Liver (tissue), 9 donors: ENCODE data around the gene CLIP4. TPM values are rescaled to one million over a fixed set of nuclear protein-coding genes. Genes with fewer than 3 reads are reported as not detected.

Source experiments
- DNase-seq: peaks from one replicate; pipeline ENCODE4 v3.0.0-alpha.2; 2017; ENCODE audit warnings: low spot score
- H3K27ac ChIP-seq, 2 donors: one replicate each; pipeline ENCODE4 v1.7.0; 2013; ENCODE audit warnings: inconsistent platforms in 2 of 2, low read length in 2 of 2, control low read depth in 1 of 2, low read depth in 1 of 2, mild to moderate bottlenecking in 1 of 2
- H3K27me3 ChIP-seq, 4 donors: one replicate each; pipeline versions ENCODE4 v1.6.1 to v1.7.0; 2013; ENCODE audit warnings: low read length in 3 of 4, inconsistent platforms in 1 of 4, mild to moderate bottlenecking in 1 of 4, moderate library complexity in 1 of 4; ENCODE audit not compliant: control insufficient read depth in 4 of 4, insufficient read depth in 4 of 4
- H3K36me3 ChIP-seq, 4 donors: one replicate each; pipeline versions ENCODE4 v1.6.1 to v1.7.0; 2013; ENCODE audit warnings: low read length in 3 of 4, mild to moderate bottlenecking in 3 of 4, low read depth in 1 of 4, moderate library complexity in 1 of 4; ENCODE audit not compliant: control insufficient read depth in 4 of 4, insufficient read depth in 3 of 4
- H3K4me1 ChIP-seq, 4 donors: one replicate each; pipeline versions ENCODE4 v1.6.1 to v1.7.0; 2013; ENCODE audit warnings: low read length in 3 of 4, mild to moderate bottlenecking in 3 of 4, moderate library complexity in 1 of 4; ENCODE audit not compliant: control insufficient read depth in 4 of 4, insufficient read depth in 4 of 4
- H3K4me3 ChIP-seq, 3 donors: one replicate each; pipeline versions ENCODE4 v1.6.1 to v1.7.0; 2013; ENCODE audit warnings: low read length in 3 of 3, control low read depth in 1 of 3, low read depth in 1 of 3, mild to moderate bottlenecking in 1 of 3
- H3K9ac ChIP-seq, 2 donors: one replicate each; pipeline ENCODE4 v1.7.0; 2013; ENCODE audit warnings: low read length in 2 of 2, mild to moderate bottlenecking in 2 of 2, moderate library complexity in 2 of 2, control low read depth in 1 of 2, low read depth in 1 of 2
- H3K9me3 ChIP-seq, 4 donors: one replicate each; pipeline versions ENCODE4 v1.6.1 to v1.7.0; 2013; ENCODE audit warnings: low read length in 3 of 4; ENCODE audit not compliant: control insufficient read depth in 4 of 4
- CTCF ChIP-seq: fragments of 150-350 bp; IDR thresholded peaks from 2 replicates; pipeline ENCODE4 v1.5.1; 2017; ENCODE audit warnings: improper control_type of control experiment, low read depth, low read length; ENCODE audit not compliant: missing input control
- EGR1 ChIP-seq, 2 donors: IDR thresholded peaks; 2 replicates each; pipeline ENCODE4 v1.6.1; 2016 to 2018; ENCODE audit warnings: antibody characterized with exemption in 2 of 2, low read depth in 2 of 2
- GABPA ChIP-seq, 2 donors: IDR thresholded peaks in 1 of 2; conservative IDR thresholded peaks in 1 of 2; 2 replicates each; pipeline ENCODE4 v1.6.1; 2016; ENCODE audit warnings: antibody characterized with exemption in 2 of 2, mild to moderate bottlenecking in 1 of 2, moderate library complexity in 1 of 2
- HNF4A ChIP-seq, 2 donors: conservative IDR thresholded peaks; 2 replicates each; pipeline ENCODE4 v1.6.1; 2016; ENCODE audit warnings: antibody characterized with exemption in 2 of 2, mild to moderate bottlenecking in 2 of 2
- JUND ChIP-seq, 2 donors: IDR thresholded peaks; 2 replicates each; pipeline ENCODE4 v1.6.1; 2016; ENCODE audit warnings: antibody characterized with exemption in 2 of 2
- NR2F2 ChIP-seq: IDR thresholded peaks from 2 replicates; pipeline ENCODE4 v1.6.1; 2016; ENCODE audit warnings: antibody characterized with exemption
- RAD21 ChIP-seq, 2 donors: IDR thresholded peaks; 2 replicates each; pipeline ENCODE4 v1.6.1; 2016; ENCODE audit warnings: antibody characterized with exemption in 2 of 2, mild to moderate bottlenecking in 2 of 2
- RXRA ChIP-seq, 2 donors: IDR thresholded peaks; 2 replicates each; pipeline ENCODE4 v1.6.1; 2017 to 2018; ENCODE audit warnings: antibody characterized with exemption in 2 of 2, mild to moderate bottlenecking in 1 of 2
- SP1 ChIP-seq: IDR thresholded peaks from 2 replicates; pipeline ENCODE4 v1.6.1; 2018; ENCODE audit warnings: antibody characterized with exemption, mild to moderate bottlenecking
- TAF1 ChIP-seq: conservative IDR thresholded peaks from 2 replicates; pipeline ENCODE4 v1.6.1; 2016; ENCODE audit warnings: antibody characterized with exemption, mild to moderate bottlenecking
- YY1 ChIP-seq: IDR thresholded peaks from 2 replicates; pipeline ENCODE4 v1.6.1; 2016; ENCODE audit warnings: antibody characterized with exemption, mild to moderate bottlenecking
- WGBS: extraction: QIAGEN DNeasy Blood & Tissue Kit; methylation state at CpG from one replicate; pipeline ENCODE4 v1.1.7; 2013; 5-methylcytosine and 5-hydroxymethylcytosine counted together
- polyA plus RNA-seq, 2 donors: library from polyadenylated mRNA; stranded (reverse) in 1 of 2; unstranded in 1 of 2; fragments of 200-250 nt in 1 of 2; fragments of >200 nt in 1 of 2; fragmentation: Nextera tagmentation in 1 of 2; extraction: Ambion mirVana in 1 of 2; gene quantifications; one replicate each; pipeline versions ENCODE4 v1.2.1 to v1.2.3, GENCODE V29; 2013 to 2015
- total RNA-seq, 2 donors: library from RNA; depleted of rRNA; stranded (reverse); fragments of >200 nt; gene quantifications; one replicate each; pipeline ENCODE4 v1.2.3, GENCODE V29; 2014
- donor health status: healthy.
- donor health status: healthy.
- donor health status: healthy.
- donor health status: healthy.
- donor health status: healthy.

Gene CLIP4
- total and polyA plus RNA-seq, 4 donors: 1.3 to 6.7 (median 3.2) TPM

GRCh38 chr2:29235411-29235810 lies 120.2 kb downstream of the CLIP4 start (continued):
- no peak for TF ChIP-seq CTCF
- TF ChIP-seq JUND (IDR thresholded peaks at IDR 0.05): no peak
- TF ChIP-seq TAF1: no peak
- TF ChIP-seq RAD21 (IDR thresholded peaks at IDR 0.05): no peak
- TF ChIP-seq HNF4A (conservative IDR thresholded peaks at IDR 0.05): no peak

- no peak for DNase-seq
- H3K9ac ChIP-seq: no peak overlapping the region
- TF ChIP-seq SP1 (no peak), RXRA (IDR thresholded peaks at IDR 0.05) (no peak), NR2F2 (no peak), EGR1 (IDR thresholded peaks at IDR 0.05; ENCODE audit: low read depth in 2 of 2) (no peak), JUND (IDR thresholded peaks at IDR 0.05) (no peak), CTCF (no peak), GABPA (IDR thresholded peaks at IDR 0.05 in 1 of 2, conservative IDR thresholded peaks at IDR 0.05 in 1 of 2) (no peak)
- H3K9me3 ChIP-seq: no peaks in the 10 kb centered on the region
- no peak overlapping the region for H3K27ac ChIP-seq
- H3K4me3 ChIP-seq: no peak overlapping the region
- no peaks in the 10 kb centered on the region for H3K4me1 ChIP-seq
- WGBS: 91% methylated on average over 6 of the region's 6 CpGs
- H3K27me3 ChIP-seq: peaks cover 0 to 3% (median 0%) of the 10 kb centered on the region in 4 donors
- no peaks in the 10 kb centered on the region for H3K36me3 ChIP-seq
Measured at GRCh38 chr2:29236074-29236473, 120.9 kb downstream of the CLIP4 start.

- TF ChIP-seq CTCF: peak; percentile 39
- no peak for TF ChIP-seq YY1
- no peak for TF ChIP-seq JUND (IDR thresholded peaks at IDR 0.05)
- TF ChIP-seq SP1: no peak
- TF ChIP-seq RXRA (IDR thresholded peaks at IDR 0.05): no peak
- TF ChIP-seq RAD21 (IDR thresholded peaks at IDR 0.05): peak; percentile 58 to 75
- no peak for TF ChIP-seq HNF4A (conservative IDR thresholded peaks at IDR 0.05)
- Histone ChIP-seq H3K4me3 (no peak overlapping the region), H3K27ac (no peak overlapping the region), H3K9ac (no peak overlapping the region), H3K4me1 (no peaks in the 10 kb centered on the region), H3K36me3 (no peaks in the 10 kb centered on the region), H3K9me3 (no peaks in the 10 kb centered on the region), H3K27me3 (peaks cover 0 to 3% (median 0%) of the 10 kb centered on the region in 4 donors)
- DNase-seq: no peak
- 58% methylated on average over 7 of the region's 7 CpGs for WGBS
Measured at GRCh38 chr2:29238497-29238896, 123.3 kb downstream of the CLIP4 start.

Other genes starting within 250 kb of the CLIP4 start
- gene TRMT61B, start 245.1 kb upstream of the CLIP4 start, total RNA-seq: 1 to 10 TPM; 9.5 to 10.0 TPM
- 10 to 100 TPM in 1 of 2 donors, 1 to 10 TPM in 1; 7.6 to 10.6 TPM for gene TRMT61B, start 245.1 kb upstream of the CLIP4 start, polyA plus RNA-seq
- gene WDR43, start 220.7 kb upstream of the CLIP4 start, total RNA-seq: 10 to 100 TPM; 22.6 to 43.1 TPM
- 10 to 100 TPM; 11.1 to 12.4 TPM for gene WDR43, start 220.7 kb upstream of the CLIP4 start, polyA plus RNA-seq
- under 1 TPM; 0.19 to 0.42 TPM for gene TOGARAM2, start 134.1 kb upstream of the CLIP4 start, total RNA-seq
- gene TOGARAM2, start 134.1 kb upstream of the CLIP4 start, polyA plus RNA-seq: under 1 TPM in 1 of 2 donors, not detected in 1; 0.15 TPM
- not detected for gene PCARE, start 40.9 kb upstream of the CLIP4 start, total RNA-seq
- gene PCARE, start 40.9 kb upstream of the CLIP4 start, polyA plus RNA-seq: not detected